ENCODE results near the gene ZDHHC11.
"Not testable (repeated sequence)": the region's sequence is repeated elsewhere in the genome, so short reads cannot be mapped to it uniquely, and the experiment has no call there.

- TF ChIP-seq POLR2A, SMC3 (IDR thresholded peaks at IDR 0.05; ENCODE audit: low read depth, low read length): not testable (repeated sequence)
Observed at GRCh38 chr5:801055-801454, 49.7 kb downstream of the ZDHHC11 start.
